Mesothelial cell of epicardium (in vitro differentiated cells): ENCODE data around the gene GIMAP2. TPM values are rescaled to one million over a fixed set of nuclear protein-coding genes. Genes with fewer than 3 reads are reported as not detected.

Experiments
- DNase-seq, 2 experiments: peaks; one replicate each; pipeline ENCODE4 v3.0.0; 2021; ENCODE audit warnings: low spot score in 2 of 2; ENCODE audit not compliant: unreplicated experiment in 2 of 2
- H3K27ac Mint-ChIP-seq: 2 replicates; pipeline ENCODE4 v1.8.0; 2021; ENCODE audit warnings: mixed read lengths
- H3K27me3 Mint-ChIP-seq: 2 replicates; pipeline ENCODE4 v1.8.0; 2021; ENCODE audit warnings: low read depth, mixed read lengths
- H3K36me3 Mint-ChIP-seq: 2 replicates; pipeline ENCODE4 v1.8.0; 2021; ENCODE audit warnings: mixed read lengths
- H3K4me1 Mint-ChIP-seq: 2 replicates; pipeline ENCODE4 v1.8.0; 2021; ENCODE audit warnings: mixed read lengths
- H3K4me3 Mint-ChIP-seq: 2 replicates; pipeline ENCODE4 v1.8.0; 2021; ENCODE audit warnings: mild to moderate bottlenecking, moderate library complexity, mixed read lengths
- H3K9me3 Mint-ChIP-seq: 2 replicates; pipeline ENCODE4 v1.8.0; 2021; ENCODE audit warnings: mixed read lengths
- total RNA-seq: library from RNA; stranded (reverse); gene quantifications from 3 replicates; pipeline ENCODE4 v1.2.1, GENCODE V29; 2021
- TF ChIP-seq, protein P1 (sequence below): fragments of 200-600 bp; sonication (generic); IDR thresholded peaks from one replicate; pipeline ENCODE4 v1.5.0; 2021; ENCODE audit warnings: antibody characterized with exemption; ENCODE audit not compliant: unreplicated experiment

Gene GIMAP2
- total RNA-seq, 1 donor from 2014 or later, result not detected

GRCh38 chr7:150663802-150664494 is 21.6 kb upstream of the GIMAP2 start:
- Mint-ChIP-seq H3K27me3 (no peaks in the 10 kb centered on the region), H3K4me1 (no peaks in the 10 kb centered on the region), H3K27ac (no peak overlapping the region), H3K9me3 (peaks cover 13% of the 10 kb centered on the region), H3K4me3 (no peak overlapping the region), H3K36me3 (no peaks in the 10 kb centered on the region)
- TF ChIP-seq, protein P1, sequence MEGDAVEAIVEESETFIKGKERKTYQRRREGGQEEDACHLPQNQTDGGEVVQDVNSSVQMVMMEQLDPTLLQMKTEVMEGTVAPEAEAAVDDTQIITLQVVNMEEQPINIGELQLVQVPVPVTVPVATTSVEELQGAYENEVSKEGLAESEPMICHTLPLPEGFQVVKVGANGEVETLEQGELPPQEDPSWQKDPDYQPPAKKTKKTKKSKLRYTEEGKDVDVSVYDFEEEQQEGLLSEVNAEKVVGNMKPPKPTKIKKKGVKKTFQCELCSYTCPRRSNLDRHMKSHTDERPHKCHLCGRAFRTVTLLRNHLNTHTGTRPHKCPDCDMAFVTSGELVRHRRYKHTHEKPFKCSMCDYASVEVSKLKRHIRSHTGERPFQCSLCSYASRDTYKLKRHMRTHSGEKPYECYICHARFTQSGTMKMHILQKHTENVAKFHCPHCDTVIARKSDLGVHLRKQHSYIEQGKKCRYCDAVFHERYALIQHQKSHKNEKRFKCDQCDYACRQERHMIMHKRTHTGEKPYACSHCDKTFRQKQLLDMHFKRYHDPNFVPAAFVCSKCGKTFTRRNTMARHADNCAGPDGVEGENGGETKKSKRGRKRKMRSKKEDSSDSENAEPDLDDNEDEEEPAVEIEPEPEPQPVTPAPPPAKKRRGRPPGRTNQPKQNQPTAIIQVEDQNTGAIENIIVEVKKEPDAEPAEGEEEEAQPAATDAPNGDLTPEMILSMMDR, result no peak
- no peak for DNase-seq

GRCh38 chr7:150665089-150665748 is 20.3 kb upstream of the GIMAP2 start:
- no peaks in the 10 kb centered on the region for H3K36me3 Mint-ChIP-seq
- TF ChIP-seq, protein P1, result no peak

GRCh38 chr7:150665896-150666295 is 19.6 kb upstream of the GIMAP2 start:
- Mint-ChIP-seq H3K27ac (no peak overlapping the region), H3K4me1 (no peaks in the 10 kb centered on the region), H3K27me3 (no peaks in the 10 kb centered on the region), H3K36me3 (no peaks in the 10 kb centered on the region), H3K4me3 (no peak overlapping the region), H3K9me3 (peaks cover 14% of the 10 kb centered on the region)
- TF ChIP-seq, protein P1, result no peak
- no peak for DNase-seq

More at GRCh38 chr7:150665089-150665748, 20.3 kb upstream of the GIMAP2 start:
- Mint-ChIP-seq H3K9me3 (peaks cover 14% of the 10 kb centered on the region), H3K4me3 (no peak overlapping the region), H3K27ac (no peak overlapping the region), H3K27me3 (no peaks in the 10 kb centered on the region), H3K4me1 (no peaks in the 10 kb centered on the region)
- DNase-seq, result no peak

GRCh38 chr7:150666412-150666811 is 19.1 kb upstream of the GIMAP2 start:
- TF ChIP-seq, protein P1, result no peak
- Mint-ChIP-seq H3K27ac (no peak overlapping the region), H3K36me3 (no peaks in the 10 kb centered on the region), H3K9me3 (peaks cover 18% of the 10 kb centered on the region), H3K27me3 (no peaks in the 10 kb centered on the region), H3K4me1 (no peaks in the 10 kb centered on the region), H3K4me3 (no peak overlapping the region)
- no peak for DNase-seq

DNA sequence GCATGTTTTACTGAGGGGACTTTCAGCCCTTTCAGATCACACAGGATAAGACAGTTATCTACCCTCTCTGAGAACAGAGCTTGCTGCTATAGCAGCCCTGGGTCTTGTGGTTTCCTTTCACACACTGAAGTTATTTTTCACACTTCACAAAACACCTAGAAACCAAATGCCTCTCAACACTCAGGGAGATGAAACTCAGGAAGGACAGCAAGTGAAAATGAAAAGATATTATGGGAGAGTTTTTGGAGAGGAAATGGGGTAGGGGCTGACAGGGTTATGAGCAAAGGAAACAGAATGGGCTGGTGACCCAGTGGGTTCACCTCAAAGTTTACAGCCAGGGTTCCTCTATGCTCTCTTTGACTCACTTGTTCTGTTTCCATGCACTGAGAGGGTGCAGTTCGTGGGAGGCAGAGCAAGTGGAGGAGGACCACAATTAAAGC is 17.0 kb upstream of the GIMAP2 start:
- Mint-ChIP-seq H3K36me3 (no peaks in the 10 kb centered on the region), H3K27me3 (no peaks in the 10 kb centered on the region)
- TF ChIP-seq, protein P1, result no peak

More for the DNA sequence above, 17.0 kb upstream of the GIMAP2 start:
- no peak for DNase-seq
- H3K4me3 Mint-ChIP-seq, result no peak overlapping the region
- no peak overlapping the region for H3K27ac Mint-ChIP-seq
- H3K4me1 Mint-ChIP-seq, result no peaks in the 10 kb centered on the region
- H3K9me3 Mint-ChIP-seq, result peaks cover 32% of the 10 kb centered on the region
